ENCODE results near the gene N4BP2.
A peak's percentile ranks its signal among the peaks of the same experiment; 100 is the strongest.

N4BP2 gene

DNA sequence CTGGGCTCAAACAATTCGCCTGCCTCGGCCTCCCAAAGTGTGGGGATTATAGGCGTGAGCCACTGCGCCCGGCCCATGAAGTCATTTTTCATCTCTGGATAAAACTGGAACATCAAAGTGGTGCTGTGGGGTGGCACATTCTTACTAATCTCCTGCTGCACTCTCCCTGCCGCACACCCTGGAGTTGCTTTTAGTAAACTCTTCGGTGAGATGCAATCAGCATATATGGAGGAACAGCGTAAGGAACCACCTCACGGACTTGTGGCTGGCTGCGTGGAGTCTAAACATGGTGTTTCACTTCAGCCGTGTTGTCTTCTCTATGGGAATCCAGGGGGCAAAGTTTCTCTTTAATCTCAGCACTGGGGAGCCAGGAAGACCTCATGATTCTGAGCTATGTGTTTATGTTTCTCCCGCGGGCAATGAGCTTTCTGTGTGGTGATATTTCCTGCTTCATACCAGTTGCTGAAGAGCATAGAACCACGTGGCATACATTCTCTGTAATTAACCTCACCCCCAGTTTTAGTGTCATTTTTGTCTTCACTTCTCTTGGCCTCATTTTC is 138.0 kb downstream of the N4BP2 start:
- DNase-seq: peak in 1 of 2 donors; percentile 47

DNA sequence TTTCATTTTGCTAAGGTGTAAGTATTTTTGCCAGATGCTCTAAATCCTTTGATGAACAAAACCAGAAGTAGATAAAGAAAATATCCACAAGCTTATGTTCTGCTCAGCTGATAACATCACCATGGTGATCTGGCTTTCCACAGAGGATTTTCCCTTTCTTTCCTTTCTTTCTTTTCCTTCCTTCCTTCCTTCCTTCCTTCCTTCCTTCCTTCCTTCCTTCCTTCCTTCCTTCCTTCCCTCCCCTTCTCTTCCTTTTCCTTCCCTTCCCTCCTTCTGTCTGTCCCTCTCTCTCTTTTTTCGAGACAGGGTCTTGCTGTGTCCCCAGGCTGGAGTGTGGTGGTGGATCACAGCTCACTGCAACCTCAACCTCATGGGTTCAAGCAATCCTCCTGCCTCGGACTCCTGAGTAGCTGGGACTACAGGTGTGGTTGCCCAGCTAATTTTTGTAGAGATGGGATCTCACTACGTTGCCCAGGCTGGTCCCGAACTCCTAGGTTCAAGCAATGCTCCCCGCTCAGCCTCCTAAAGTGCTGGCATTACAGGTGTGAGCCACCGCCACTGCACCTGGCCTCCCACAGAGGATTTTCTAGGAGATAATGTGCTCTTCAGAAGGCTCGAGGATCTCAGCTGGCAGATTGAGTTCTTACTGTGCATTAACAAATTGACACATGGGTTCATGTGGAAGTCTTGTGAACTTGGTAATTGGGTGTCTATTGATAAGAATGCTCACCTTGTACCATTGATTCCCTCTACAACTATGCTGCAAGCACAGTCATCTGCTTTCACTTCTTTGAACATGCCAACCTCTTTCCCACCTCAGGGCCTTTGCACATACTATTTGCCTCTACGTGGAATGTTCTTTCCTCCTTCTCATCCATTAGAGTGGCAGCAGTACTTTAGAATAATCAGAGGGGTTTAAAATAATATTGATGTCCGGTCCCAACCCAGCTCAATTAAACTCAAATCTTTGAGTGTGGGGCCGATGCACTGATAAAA is 138.8 kb downstream of the N4BP2 start:
- DNase-seq: no peak

DNA sequence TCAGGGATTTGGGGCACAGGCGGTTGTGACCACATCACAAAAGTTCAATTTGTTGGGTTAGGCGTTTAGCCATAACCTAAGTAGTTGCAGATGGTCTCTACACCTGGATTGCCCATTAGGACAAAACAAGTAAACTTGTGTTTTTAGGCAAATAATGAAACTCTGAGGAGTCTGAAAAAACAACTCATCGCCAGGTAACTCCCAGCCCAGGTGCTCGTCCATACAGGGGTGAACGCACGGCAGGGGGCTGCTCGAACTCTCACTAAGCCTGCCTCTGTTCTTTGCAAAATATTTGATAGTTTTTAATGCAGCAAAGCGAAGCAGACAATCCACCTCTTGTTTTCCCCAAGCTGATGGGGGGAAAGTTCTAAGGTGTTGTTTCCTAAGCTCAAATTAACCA is 139.6 kb downstream of the N4BP2 start:
- no peak for DNase-seq

DNA sequence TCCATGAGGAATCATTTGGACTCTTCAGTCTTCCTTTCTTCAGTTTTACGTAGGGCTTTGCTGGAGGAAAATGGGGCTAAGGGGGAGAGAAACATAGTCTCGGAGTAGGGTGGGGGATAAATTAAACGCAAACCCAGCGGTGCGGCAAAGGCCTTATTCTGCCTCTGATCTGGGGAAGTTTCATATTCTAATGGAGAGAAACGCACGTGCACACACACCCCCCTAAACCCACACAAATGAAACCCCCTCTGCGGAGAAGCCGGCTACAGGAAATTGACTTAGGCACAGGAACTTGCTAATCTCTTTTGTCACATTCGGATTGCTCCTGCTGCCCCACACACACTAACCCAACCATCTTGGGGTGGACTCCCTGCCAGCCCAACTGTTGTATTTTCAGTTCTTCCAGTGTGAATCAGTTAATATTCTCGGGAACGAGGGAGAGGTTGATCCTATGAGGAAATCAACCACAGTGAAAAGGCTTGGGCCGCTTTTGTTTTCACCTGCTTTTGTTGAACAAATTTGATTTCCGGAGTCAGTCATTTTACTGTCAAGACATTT is 140.2 kb downstream of the N4BP2 start, which contains the start of gene RHOH:
Gene RHOH, plus strand, starts transcription at position 308 of the 558 bp plus-strand sequence. CDS start 46,356 bp downstream, outside the sequence.
- peak; percentile 70 to 77 for DNase-seq

DNA sequence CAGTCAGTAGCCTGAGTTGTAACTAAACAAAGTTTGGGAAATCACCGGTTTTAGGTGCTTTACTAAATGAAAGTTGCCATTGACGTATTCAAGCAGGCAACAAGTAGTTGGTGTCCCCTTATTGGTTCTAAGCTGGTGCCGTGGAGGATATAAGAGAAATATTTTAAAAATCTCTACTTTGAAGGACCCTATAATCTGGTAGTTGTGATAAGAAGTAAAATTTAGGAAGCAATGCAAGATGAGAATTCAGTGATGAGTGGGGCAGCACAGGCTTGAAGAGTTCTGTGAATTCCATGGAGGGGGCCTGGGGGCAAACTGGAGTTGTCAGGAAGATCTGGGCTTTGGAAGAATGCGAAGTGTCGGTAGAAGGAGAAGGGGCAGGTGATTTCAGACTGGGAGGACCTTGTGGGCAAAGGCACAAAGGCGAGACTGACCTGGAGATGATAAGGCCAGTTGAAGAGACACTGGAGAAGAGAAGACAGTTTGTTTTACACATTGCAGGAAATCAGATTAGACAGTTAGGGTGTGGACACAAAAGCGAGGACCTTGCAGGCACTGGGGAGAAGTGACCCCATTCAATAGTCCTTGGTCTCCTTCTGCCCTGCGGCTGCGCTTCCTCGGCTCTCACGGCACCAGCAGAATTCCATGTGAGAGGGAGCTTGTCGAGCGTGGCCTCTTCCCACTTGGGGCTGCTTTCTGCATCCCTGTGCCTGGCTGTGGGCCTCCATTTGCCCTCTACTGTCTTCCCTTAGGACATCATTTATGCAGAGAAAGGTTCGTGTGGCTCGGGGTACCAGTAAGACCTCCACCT is 141.4 kb downstream of the N4BP2 start:
- no peak for DNase-seq

DNA sequence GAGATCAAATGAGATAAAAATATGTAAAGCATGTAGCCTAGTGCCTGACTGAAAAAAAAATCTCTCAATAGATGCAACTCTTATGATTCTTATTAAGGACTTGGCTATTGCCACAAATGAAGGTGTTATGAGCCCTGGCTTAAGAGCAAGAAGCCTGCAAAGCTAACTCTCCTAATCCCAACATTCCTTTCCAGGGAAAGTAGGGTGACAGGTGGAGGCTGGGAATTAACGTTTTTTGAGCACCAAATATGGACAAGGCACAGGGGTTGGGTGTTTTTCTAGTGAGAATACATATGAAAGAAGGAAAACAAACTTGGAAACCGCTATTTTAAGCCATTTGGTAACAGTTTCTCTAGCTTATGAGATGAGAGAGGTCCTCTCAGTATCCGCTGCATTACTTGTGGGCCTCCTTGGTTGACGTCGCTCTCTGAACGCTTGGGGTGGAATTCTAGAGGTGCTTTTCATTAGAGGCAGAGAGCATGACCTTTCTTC is 142.6 kb downstream of the N4BP2 start:
- DNase-seq: no peak

DNA sequence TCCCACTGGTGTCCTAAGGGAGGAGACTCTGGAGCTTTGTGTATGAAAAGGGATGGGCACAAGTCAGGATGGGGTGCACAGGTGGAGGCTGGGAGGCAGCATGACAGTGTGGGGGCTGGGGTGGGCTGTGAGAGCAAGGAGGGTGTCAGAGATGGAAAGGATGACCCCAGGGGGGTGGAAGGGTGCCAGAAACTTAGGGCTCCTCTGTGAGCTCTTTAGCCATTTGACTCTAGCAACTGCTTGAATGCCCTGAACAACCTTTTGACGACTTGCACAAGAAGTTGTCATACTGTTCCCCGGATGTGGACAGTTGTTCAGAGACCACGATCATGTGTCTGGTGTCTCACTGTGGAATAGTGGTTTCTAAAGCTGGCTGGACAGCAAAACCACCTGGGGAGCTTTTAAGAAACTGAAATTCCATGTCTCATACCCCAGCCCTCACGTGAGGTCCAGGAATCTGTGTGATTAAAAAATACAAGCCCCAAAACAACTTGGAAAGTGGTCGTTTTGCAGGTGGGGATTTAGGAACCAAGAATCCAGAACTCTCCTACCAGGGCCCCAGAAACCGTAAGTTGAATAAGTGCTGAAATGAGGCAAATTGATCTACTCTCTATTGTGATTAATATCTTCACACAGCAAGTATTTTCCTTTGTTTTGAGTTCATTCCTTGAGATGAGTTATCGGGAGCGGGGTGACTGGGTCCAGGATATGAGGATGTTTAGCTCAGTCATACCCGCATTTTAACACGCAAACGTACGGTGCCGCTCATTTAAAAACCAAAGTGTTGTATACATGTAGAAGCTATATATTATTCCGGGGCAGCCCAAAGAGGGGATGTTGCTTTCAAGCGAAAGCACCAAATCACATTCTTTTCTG is 143.6 kb downstream of the N4BP2 start:
- DNase-seq: peak; percentile 68 to 73

DNA sequence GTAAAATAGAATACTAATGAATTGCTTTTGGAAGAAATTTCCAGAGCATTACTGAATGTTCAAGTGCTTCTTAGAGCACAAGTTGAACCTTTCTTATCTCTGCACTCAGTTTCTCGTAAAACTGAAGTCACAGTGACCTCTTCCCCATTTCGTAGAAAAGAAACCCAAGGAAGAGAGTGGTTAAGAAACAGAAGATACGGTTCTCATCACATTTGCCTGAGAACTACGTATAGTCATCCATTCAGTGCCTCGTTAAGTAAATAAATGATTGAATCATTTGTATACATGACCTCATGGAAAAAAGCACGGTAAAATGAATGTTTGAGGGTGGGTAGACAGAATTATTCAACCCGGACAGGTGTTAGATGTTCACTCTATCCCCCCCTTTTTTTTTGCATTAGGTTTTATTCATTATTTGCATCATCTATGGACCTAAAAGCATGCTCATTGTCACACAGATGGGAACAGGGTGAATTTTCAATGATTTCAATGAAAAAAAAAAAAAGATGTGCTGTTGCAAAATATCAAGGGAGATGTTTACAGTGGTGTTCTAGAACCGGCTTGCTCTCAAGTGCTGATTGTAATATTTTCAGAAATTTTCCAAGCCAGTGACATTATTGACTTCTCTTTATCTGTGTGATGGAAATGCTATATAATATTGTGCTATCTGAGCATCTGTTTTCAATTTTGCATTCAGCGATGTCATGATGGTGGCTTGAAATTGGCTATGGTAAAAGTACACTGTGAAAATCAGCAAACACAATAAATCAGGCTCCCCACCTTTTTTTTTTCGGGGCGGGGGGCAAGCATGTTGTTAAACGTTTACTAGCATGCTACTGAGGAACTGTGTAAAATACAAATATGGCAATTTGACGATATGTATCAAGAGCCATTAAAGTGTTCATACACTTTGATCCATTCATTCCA is 144.5 kb downstream of the N4BP2 start:
- DNase-seq: no peak

DNA sequence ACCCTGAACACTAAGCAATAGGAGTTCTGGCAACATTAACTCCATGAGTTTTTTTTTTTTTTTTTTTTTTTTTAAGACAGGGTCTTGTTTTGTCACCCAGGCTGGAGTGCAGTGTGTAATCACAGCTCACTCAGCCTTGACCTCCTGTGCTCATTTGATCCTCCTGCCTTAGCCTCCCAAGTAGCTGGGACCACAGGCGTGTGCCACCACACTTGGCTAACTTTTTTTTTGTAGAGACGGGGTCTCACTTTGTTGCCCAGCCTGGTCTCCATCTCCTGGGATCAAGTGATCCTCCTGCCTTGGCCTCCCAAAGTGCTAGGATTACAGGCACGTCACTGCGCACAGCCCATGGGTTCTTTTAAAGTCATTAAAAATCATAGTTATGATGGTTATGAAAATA is 145.2 kb downstream of the N4BP2 start:
- no peak for DNase-seq

DNA sequence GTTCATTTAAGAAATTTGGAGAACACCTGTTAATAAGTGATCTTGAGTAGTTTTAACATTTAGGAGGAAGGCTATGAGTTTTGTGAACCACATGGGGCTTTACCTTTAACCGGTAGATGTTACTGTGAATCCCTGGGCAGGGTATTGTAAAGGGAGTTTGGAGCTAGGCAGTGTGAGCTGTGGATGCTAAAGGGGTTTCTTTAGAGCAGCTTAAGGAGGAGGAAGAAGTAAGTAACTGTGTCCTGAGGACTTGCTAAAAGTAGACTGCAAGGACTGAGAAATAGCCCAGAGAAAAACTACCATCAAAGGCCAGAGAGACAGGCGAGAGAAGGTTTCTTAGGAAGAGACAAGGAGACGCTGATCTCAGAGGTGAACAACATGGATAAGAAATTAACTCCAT is 145.8 kb downstream of the N4BP2 start:
- no peak for DNase-seq

DNA sequence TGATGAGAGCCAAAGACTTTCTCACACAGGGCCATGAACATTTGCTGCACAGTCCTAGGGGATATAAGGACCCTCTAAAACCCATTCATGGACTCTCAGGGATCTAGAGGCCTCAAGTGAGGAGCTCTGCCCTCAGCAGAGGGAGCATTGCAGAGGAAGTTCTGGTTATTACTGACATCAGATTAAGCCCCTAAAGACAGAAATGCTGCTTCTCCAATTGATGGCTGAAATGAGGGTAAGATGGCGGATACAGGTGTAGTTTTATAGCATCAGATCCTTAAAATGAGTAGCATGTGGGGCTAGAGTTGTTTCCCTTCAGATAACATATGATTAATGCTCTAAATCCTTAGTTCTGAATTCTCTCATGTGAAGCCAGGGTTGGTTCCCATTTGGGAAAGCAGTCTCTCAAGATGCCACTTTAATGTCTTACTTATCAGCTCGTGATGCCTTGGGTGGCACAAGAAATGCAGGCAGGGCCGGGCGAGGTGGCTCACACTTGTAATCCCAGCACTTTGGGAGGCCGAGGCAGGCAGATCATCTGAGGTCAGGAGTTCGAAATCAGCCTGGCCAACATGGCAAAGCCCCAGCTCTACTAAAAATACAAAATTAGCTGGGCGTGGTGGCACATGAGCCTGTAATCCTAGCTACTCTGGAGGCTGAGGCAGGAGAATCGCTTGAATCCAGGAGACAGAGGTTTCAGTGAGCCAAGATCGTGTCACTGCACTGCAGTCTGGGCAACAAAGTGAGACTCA is 148.0 kb downstream of the N4BP2 start:
- no peak for DNase-seq

DNA sequence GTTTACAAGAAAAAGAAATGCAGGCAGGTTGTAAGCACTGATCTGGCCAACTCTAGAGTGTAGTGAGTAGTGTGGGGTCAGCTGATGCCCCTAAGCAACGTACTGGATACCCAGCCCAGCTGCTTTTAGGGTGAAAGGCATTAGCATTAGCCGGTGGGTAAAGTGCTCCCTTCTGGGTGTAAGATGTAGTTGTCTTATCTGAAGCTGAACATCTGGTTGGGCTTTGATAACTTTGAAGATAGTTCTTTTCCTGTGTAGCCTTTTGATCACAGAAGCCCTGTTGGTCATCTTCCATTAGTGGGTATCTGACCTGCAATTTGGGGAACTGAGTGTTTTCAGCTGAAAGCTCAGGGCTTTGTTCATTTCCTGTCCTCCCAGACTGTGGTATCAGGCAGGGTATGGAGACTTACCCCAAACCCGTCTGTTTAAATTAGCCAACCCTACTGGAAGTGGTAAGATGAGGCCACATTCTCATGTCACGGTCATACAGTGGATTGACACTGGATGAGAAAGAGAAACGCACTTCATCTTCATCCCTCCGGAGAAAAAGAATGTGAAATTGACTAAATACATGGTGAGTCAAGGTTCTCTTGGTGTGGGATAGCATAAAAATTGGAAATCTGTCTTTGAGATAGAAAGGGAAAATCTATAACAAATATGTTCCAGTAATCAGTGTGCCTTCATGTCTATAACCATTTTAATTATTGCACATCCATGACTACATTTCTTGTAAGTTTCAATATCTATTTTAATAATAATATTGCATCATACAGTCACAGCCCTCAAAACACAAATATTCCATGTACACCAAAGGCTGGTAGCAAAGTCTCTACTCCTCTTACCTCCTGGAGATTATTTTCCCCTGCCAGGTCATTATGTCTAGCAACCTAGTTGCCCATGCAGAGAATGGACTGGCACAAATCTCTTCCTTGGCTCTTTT is 148.9 kb downstream of the N4BP2 start:
- no peak for DNase-seq

DNA sequence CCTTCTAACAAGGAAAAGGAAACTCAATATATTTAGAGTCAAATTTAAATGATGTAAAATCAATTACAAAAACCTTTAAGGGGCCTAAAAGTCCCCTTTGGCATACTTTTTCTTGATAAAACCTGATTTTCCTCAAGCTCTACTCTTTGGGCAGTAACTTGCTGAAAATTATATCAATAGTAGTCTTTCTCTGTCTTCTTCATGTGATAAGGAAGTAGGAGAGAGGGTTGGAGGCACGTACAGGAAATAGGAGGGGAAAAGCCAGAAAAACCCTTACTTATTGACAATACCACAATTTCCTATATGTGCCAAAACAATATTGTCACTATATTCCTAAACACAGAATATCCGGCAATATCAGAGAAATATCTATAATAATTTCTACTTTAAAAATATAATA is 149.8 kb downstream of the N4BP2 start:
- DNase-seq: no peak
